Fibroblast of lung (primary cell): ENCODE results near the gene TFF1. TPM values are rescaled to one million over a fixed set of nuclear protein-coding genes. Genes with fewer than 3 reads are reported as not detected.

Source experiments
- DNase-seq, 2 donors: peaks; one replicate each; pipeline versions ENCODE4 v3.0.0 to v3.0.0-alpha.2; 2010; ENCODE audit warnings: low read depth in 2 of 2
- H2AFZ ChIP-seq: 2 replicates; pipeline ENCODE4 v1.5.1; 2012; ENCODE audit warnings: low read length, control low read depth, inconsistent platforms
- H3K27ac ChIP-seq: 2 replicates; pipeline ENCODE4 v1.5.1; 2011; ENCODE audit warnings: low read length, control low read depth; ENCODE audit not compliant: insufficient read depth
- H3K27me3 ChIP-seq: 2 replicates; pipeline ENCODE4 v1.5.1; 2011; ENCODE audit warnings: mild to moderate bottlenecking, low read length; ENCODE audit not compliant: control insufficient read depth, insufficient read depth
- H3K36me3 ChIP-seq: 2 replicates; pipeline ENCODE4 v1.5.1; 2011; ENCODE audit warnings: low read length; ENCODE audit not compliant: control insufficient read depth, insufficient read depth
- H3K4me1 ChIP-seq: 2 replicates; pipeline ENCODE4 v1.5.1; 2011; ENCODE audit warnings: low read length; ENCODE audit not compliant: control insufficient read depth, insufficient read depth; ENCODE audit errors: extremely low read depth
- H3K4me2 ChIP-seq: 2 replicates; pipeline ENCODE4 v1.5.1; 2011; ENCODE audit warnings: low read length, control low read depth; ENCODE audit not compliant: insufficient read depth; ENCODE audit errors: extremely low read depth
- H3K4me3 ChIP-seq, 4 experiments: fragments of 200-600 bp in 1 of 4; sonication (generic) in 1 of 4; replicated peaks in 1 of 4; 2 replicates each; pipeline ENCODE4 v1.5.1; 2011 to 2016; ENCODE audit warnings: low read length in 4 of 4, low read depth in 3 of 4, mild to moderate bottlenecking in 3 of 4, control low read depth in 2 of 4, inconsistent platforms in 1 of 4, mixed read lengths in 1 of 4; ENCODE audit not compliant: insufficient read depth in 1 of 4; ENCODE audit errors: control extremely low read depth in 1 of 4
- H3K79me2 ChIP-seq: 2 replicates; pipeline ENCODE4 v1.5.1; 2012; ENCODE audit warnings: mild to moderate bottlenecking, low read length, inconsistent platforms; ENCODE audit not compliant: control insufficient read depth, insufficient read depth
- H3K9ac ChIP-seq: 2 replicates; pipeline ENCODE4 v1.5.1; 2011; ENCODE audit warnings: mild to moderate bottlenecking, low read length, control low read depth; ENCODE audit not compliant: insufficient read depth
- H3K9me3 ChIP-seq: 2 replicates; pipeline ENCODE4 v1.5.1; 2012; ENCODE audit warnings: low read depth, low read length; ENCODE audit not compliant: control insufficient read depth, insufficient read depth
- H4K20me1 ChIP-seq: 2 replicates; pipeline ENCODE4 v1.5.1; 2011; ENCODE audit warnings: low read length; ENCODE audit not compliant: control insufficient read depth, insufficient read depth; ENCODE audit errors: extremely low read depth
- CTCF ChIP-seq, 2 donors: IDR thresholded peaks in 1 of 2; conservative IDR thresholded peaks in 1 of 2; 1 replicate in 1 of 2; 2 replicates in 1 of 2; pipeline ENCODE4 v1.5.1; 2011 to 2012; ENCODE audit warnings: low read length in 2 of 2, control low read depth in 1 of 2, inconsistent platforms in 1 of 2, low read depth in 1 of 2, mild to moderate bottlenecking in 1 of 2
- EZH2 ChIP-seq: IDR thresholded peaks from 2 replicates; pipeline ENCODE4 v1.5.1; 2012; ENCODE audit warnings: low read length, control low read depth, mild to moderate bottlenecking; ENCODE audit errors: missing control alignments
- polyA plus RNA-seq, 2 donors: library from polyadenylated mRNA; depleted of rRNA in 1 of 2; stranded (reverse) in 1 of 2; unstranded in 1 of 2; fragments of >200 nt; gene quantifications; 2 replicates each; pipeline ENCODE4 v1.2.1, GENCODE V29; 2011 to 2012; ENCODE audit warnings: missing spikeins in 1 of 2
- total RNA-seq: library from RNA; depleted of rRNA; stranded (reverse); fragments of >200 nt; gene quantifications from 2 replicates; pipeline ENCODE4 v1.2.1, GENCODE V29; 2014

TFF1 gene
- total and polyA plus RNA-seq, 2 donors (not counting 1 experiment from before 2014, with no cell fraction given) = not detected

GRCh38 chr21:42313501-42313969 is 52.8 kb downstream of the TFF1 start:
- Histone ChIP-seq H3K79me2 (no peaks in the 10 kb centered on the region), H3K4me2 (no peak overlapping the region), H3K9me3 (no peaks in the 10 kb centered on the region), H2AFZ (no peak overlapping the region), H3K9ac (no peak overlapping the region), H3K36me3 (no peaks in the 10 kb centered on the region), H3K27ac (no peak overlapping the region), H3K27me3 (no peaks in the 10 kb centered on the region), H3K4me1 (no peaks in the 10 kb centered on the region), H3K4me3 (no peak overlapping the region), H4K20me1 (no peaks in the 10 kb centered on the region)
- TF ChIP-seq CTCF (conservative IDR thresholded peaks at IDR 0.05 in 1 of 2, IDR thresholded peaks at IDR 0.05 in 1 of 2; ENCODE audit: low read depth in 1 of 2, low read length in 2 of 2) (no peak), EZH2 (no peak)
- no peak for DNase-seq

- Histone ChIP-seq H3K79me2 (no peaks in the 10 kb centered on the region), H2AFZ (no peak overlapping the region), H3K27ac (no peak overlapping the region), H3K4me2 (no peak overlapping the region), H3K9ac (no peak overlapping the region), H3K27me3 (no peaks in the 10 kb centered on the region), H3K4me3 (no peak overlapping the region), H3K4me1 (no peaks in the 10 kb centered on the region), H4K20me1 (no peaks in the 10 kb centered on the region), H3K9me3 (no peaks in the 10 kb centered on the region), H3K36me3 (no peaks in the 10 kb centered on the region)
- no peak for DNase-seq
- no peak for TF ChIP-seq EZH2
- no peak for TF ChIP-seq CTCF (conservative IDR thresholded peaks at IDR 0.05 in 1 of 2, IDR thresholded peaks at IDR 0.05 in 1 of 2; ENCODE audit: low read depth in 1 of 2, low read length in 2 of 2)
Observed at GRCh38 chr21:42312626-42313104, 53.7 kb downstream of the TFF1 start.

Other genes with a start within 250 kb of the TFF1 start
- under 0.01 and 0.77 TPM in 2 replicates for gene ABCG1, start 147.4 kb downstream of the TFF1 start, total RNA-seq
- 0.12 and 0.98 TPM in 2 replicates for gene ABCG1, start 147.4 kb downstream of the TFF1 start, polyA plus RNA-seq
- not detected in 2 replicates for gene TFF3, start 51.1 kb downstream of the TFF1 start, total RNA-seq
- not detected in 2 replicates for gene TFF3, start 51.1 kb downstream of the TFF1 start, polyA plus RNA-seq
- gene TFF2, start 15.5 kb downstream of the TFF1 start, total RNA-seq = not detected in 2 replicates
- gene TFF2, start 15.5 kb downstream of the TFF1 start, polyA plus RNA-seq = not detected in 2 replicates
- gene TMPRSS3, start 29.5 kb upstream of the TFF1 start, total RNA-seq = not detected in 2 replicates
- gene TMPRSS3, start 29.5 kb upstream of the TFF1 start, polyA plus RNA-seq = not detected in 2 replicates
- gene UBASH3A, start 37.4 kb upstream of the TFF1 start, total RNA-seq = not detected in 2 replicates
- gene UBASH3A, start 37.4 kb upstream of the TFF1 start, polyA plus RNA-seq = not detected in 2 replicates
- not detected in 2 replicates for gene RSPH1, start 129.7 kb upstream of the TFF1 start, total RNA-seq
- 0.05 TPM in 1 of 2 replicates, not detected in the other for gene RSPH1, start 129.7 kb upstream of the TFF1 start, polyA plus RNA-seq
- 2.8 and 6.4 TPM in 2 replicates for gene SLC37A1, start 147.3 kb upstream of the TFF1 start, total RNA-seq
- 0.42 and 1.2 TPM in 2 replicates for gene SLC37A1, start 147.3 kb upstream of the TFF1 start, polyA plus RNA-seq